Spleen (tissue), 11 donors: ENCODE results near the gene ATXN10. TPM values are rescaled to one million over a fixed set of nuclear protein-coding genes. Genes with fewer than 3 reads are reported as not detected.
"Not testable (repeated sequence)": the region's sequence is repeated elsewhere in the genome, so short reads cannot be mapped to it uniquely, and the experiment has no call there.

ENCODE experiments used
- DNase-seq: peaks from one replicate; pipeline ENCODE4 v3.0.0-alpha.2; 2020
- H3K27ac ChIP-seq, 8 donors: fragments of 200-600 bp; sonication (generic) in 7 of 8; 1 replicate in 4 of 8; 2 replicates in 4 of 8; pipeline versions ENCODE4 v1.5.0 to v1.8.0; 2016 to 2021; ENCODE audit warnings: inconsistent platforms in 4 of 8, mild to moderate bottlenecking in 4 of 8, moderate library complexity in 1 of 8
- H3K27me3 ChIP-seq, 7 donors: fragments of 200-600 bp; sonication (generic) in 6 of 7; replicated peaks in 1 of 7; 1 replicate in 4 of 7; 2 replicates in 3 of 7; pipeline versions ENCODE4 v1.5.0 to v1.8.0; 2016 to 2021; ENCODE audit warnings: inconsistent platforms in 3 of 7, mild to moderate bottlenecking in 1 of 7
- H3K36me3 ChIP-seq, 6 donors: fragments of 200-600 bp; sonication (generic) in 5 of 6; 1 replicate in 4 of 6; 2 replicates in 2 of 6; pipeline versions ENCODE4 v1.5.0 to v1.8.0; 2016 to 2021; ENCODE audit warnings: inconsistent platforms in 2 of 6
- H3K4me1 ChIP-seq, 6 donors: fragments of 200-600 bp; sonication (generic) in 5 of 6; 1 replicate in 3 of 6; 2 replicates in 3 of 6; pipeline versions ENCODE4 v1.5.0 to v1.8.0; 2016 to 2021; ENCODE audit warnings: inconsistent platforms in 3 of 6
- H3K4me3 ChIP-seq, 8 donors: fragments of 200-600 bp; sonication (generic) in 7 of 8; 1 replicate in 4 of 8; 2 replicates in 4 of 8; pipeline versions ENCODE4 v1.5.0 to v1.8.0; 2016 to 2021; ENCODE audit warnings: inconsistent platforms in 4 of 8, mild to moderate bottlenecking in 4 of 8, moderate library complexity in 2 of 8
- H3K9me3 ChIP-seq, 8 donors: fragments of 200-600 bp; sonication (generic) in 7 of 8; 1 replicate in 4 of 8; 2 replicates in 4 of 8; pipeline versions ENCODE4 v1.5.0 to v1.8.0; 2016 to 2021; ENCODE audit warnings: inconsistent platforms in 4 of 8
- CTCF ChIP-seq, 11 experiments: fragments of 200-600 bp in 7 of 11; fragments of 450-650 bp in 4 of 11; sonication (generic) in 4 of 11; IDR thresholded peaks in 8 of 11; conservative IDR thresholded peaks in 3 of 11; 1 replicate in 7 of 11; 2 replicates in 4 of 11; pipeline versions ENCODE4 v1.4.0 to v1.8.0; 2016 to 2021; ENCODE audit warnings: antibody characterized with exemption in 11 of 11, inconsistent platforms in 4 of 11, mild to moderate bottlenecking in 1 of 11
- POLR2A ChIP-seq, 3 donors: fragments of 450-650 bp; IDR thresholded peaks; one replicate each; pipeline ENCODE4 v1.5.1; 2017; ENCODE audit warnings: antibody characterized with exemption in 3 of 3, mild to moderate bottlenecking in 1 of 3
- POLR2AphosphoS5 ChIP-seq, 3 donors: sonication (generic); formaldehyde crosslinking; IDR thresholded peaks; one replicate each; pipeline ENCODE4 v1.5.1; 2017; ENCODE audit warnings: antibody characterized with exemption in 3 of 3
- WGBS, 5 donors: extraction: QIAGEN DNeasy Blood & Tissue Kit in 3 of 5; methylation state at CpG; one replicate each; pipeline versions ENCODE4 v1.1.5 to v1.1.7; 2013 to 2018; 5-methylcytosine and 5-hydroxymethylcytosine counted together
- intact Hi-C: fragments of 100-400 bp; cut with DNase I; formaldehyde crosslinking; loops from one replicate; pipeline ENCODE4 v1.15.0; 2023; ENCODE audit warnings: low total_unique reads
- polyA plus RNA-seq, 3 donors: library from polyadenylated mRNA; stranded (reverse); fragments of 200-250 nt; gene quantifications; one replicate each; pipeline ENCODE4 v1.2.1, GENCODE V29; 2013
- total RNA-seq, 7 donors: library from RNA; depleted of rRNA in 3 of 7; stranded (reverse); fragments of >200 nt in 3 of 7; fragmentation: NEBNext Ultra II Directional in 4 of 7; extraction: Animal tissue kit (Norgen Biotek cat#: 25700) in 4 of 7; gene quantifications; one replicate each; pipeline versions ENCODE4 v1.1.0 to v1.2.1, GENCODE V29; 2016 to 2021
- donor health status: healthy with polysubstance abuse.
- donor health status: DM: no; HTN: no; CAD: no; lungs with moderate emphysema.
- donor health status: DM: no; HTN: no; CAD: no.
- donor health status: Bipolar disorder and iron deficiency.
- donor health status: healthy.
- donor health status: DM: no; HTN: no; CAD: no.
- donor health status: DM: yes; HTN: yes; CAD: no.

The ATXN10 gene
- total and polyA plus RNA-seq, 10 donors, result 46.1 to 119 (median 84.6) TPM

- Histone ChIP-seq H3K4me3 (no peak overlapping the region), H3K9me3 (no peaks in the 10 kb centered on the region), H3K27ac (no peak overlapping the region), H3K4me1 (peaks cover 0 to 14% (median 11%) of the 10 kb centered on the region in 6 donors), H3K36me3 (peaks cover 0 to 86% (median 13%) of the 10 kb centered on the region in 6 donors), H3K27me3 (no peaks in the 10 kb centered on the region)
- no peak for TF ChIP-seq CTCF (IDR thresholded peaks at IDR 0.05 in 8 of 11, conservative IDR thresholded peaks at IDR 0.05 in 3 of 11)
- no peak for TF ChIP-seq POLR2AphosphoS5 (IDR thresholded peaks at IDR 0.05)
- WGBS, 5 donors, result 83 to 95% (median 91%) methylated on average over 2 of the region's 2 CpGs
- intact Hi-C loops, result no loop called here
- no peak for DNase-seq
Observed at GRCh38 chr22:45708145-45708544, 36.5 kb downstream of the ATXN10 start.

GRCh38 chr22:45709060-45709739 is 37.6 kb downstream of the ATXN10 start:
- H3K27ac ChIP-seq, result peak overlapping the region in 3 of 8 donors; percentile 7 to 14 (median 8)
- no peak overlapping the region for H3K4me3 ChIP-seq
- H3K9me3 ChIP-seq, result no peaks in the 10 kb centered on the region
- intact Hi-C loops, result no loop called here
- DNase-seq, result no peak
- WGBS, 5 donors, result 67 to 76% (median 73%) methylated on average over 5 of the region's 5 CpGs
- TF ChIP-seq POLR2A (IDR thresholded peaks at IDR 0.05) (no peak), CTCF (IDR thresholded peaks at IDR 0.05 in 8 of 11, conservative IDR thresholded peaks at IDR 0.05 in 3 of 11) (no peak), POLR2AphosphoS5 (IDR thresholded peaks at IDR 0.05) (peak in 1 of 3 donors; percentile 33)
- H3K4me1 ChIP-seq, result peaks cover 0 to 14% (median 11%) of the 10 kb centered on the region in 6 donors
- peaks cover 0 to 83% (median 6%) of the 10 kb centered on the region in 6 donors for H3K36me3 ChIP-seq
- no peaks in the 10 kb centered on the region for H3K27me3 ChIP-seq

GRCh38 chr22:45709866-45710265 is 38.2 kb downstream of the ATXN10 start:
- H3K27me3 ChIP-seq, result no peaks in the 10 kb centered on the region
- intact Hi-C loops, result no loop called here
- H3K9me3 ChIP-seq, result no peaks in the 10 kb centered on the region
- peaks cover 0 to 14% (median 11%) of the 10 kb centered on the region in 6 donors for H3K4me1 ChIP-seq
- H3K4me3 ChIP-seq, result no peak overlapping the region
- TF ChIP-seq POLR2AphosphoS5 (IDR thresholded peaks at IDR 0.05) (no peak), POLR2A (IDR thresholded peaks at IDR 0.05) (no peak), CTCF (IDR thresholded peaks at IDR 0.05 in 8 of 11, conservative IDR thresholded peaks at IDR 0.05 in 3 of 11) (no peak)
- H3K36me3 ChIP-seq, result peaks cover 0 to 83% (median 6%) of the 10 kb centered on the region in 6 donors
- peak overlapping the region in 3 of 8 donors; percentile 7 to 14 (median 8) for H3K27ac ChIP-seq
- 76 to 89% (median 82%) methylated on average over 2 of the region's 2 CpGs for WGBS, 5 donors
- DNase-seq, result no peak

GRCh38 chr22:45710469-45710868 is 38.8 kb downstream of the ATXN10 start:
- Histone ChIP-seq H3K4me3 (no peak overlapping the region), H3K27ac (no peak overlapping the region), H3K36me3 (peaks cover 0 to 83% (median 5%) of the 10 kb centered on the region in 6 donors), H3K27me3 (no peaks in the 10 kb centered on the region), H3K4me1 (peaks cover 0 to 14% (median 11%) of the 10 kb centered on the region in 6 donors), H3K9me3 (no peaks in the 10 kb centered on the region)
- no peak for DNase-seq
- TF ChIP-seq POLR2A (IDR thresholded peaks at IDR 0.05) (no peak), CTCF (IDR thresholded peaks at IDR 0.05 in 8 of 11, conservative IDR thresholded peaks at IDR 0.05 in 3 of 11) (no peak), POLR2AphosphoS5 (IDR thresholded peaks at IDR 0.05) (no peak)
- intact Hi-C loops, result no loop called here
- WGBS, 5 donors, result 83 to 92% (median 88%) methylated on average over 3 of the region's 3 CpGs

GRCh38 chr22:45714390-45714789 is 42.8 kb downstream of the ATXN10 start:
- H3K27ac ChIP-seq, DNase-seq, H3K27me3 ChIP-seq, intact Hi-C loops, H3K4me3 ChIP-seq, H3K9me3 ChIP-seq, H3K4me1 ChIP-seq: not testable (repeated sequence)
- WGBS, 5 donors, result 96 to 99% (median 97%) methylated on average over 4 of the region's 4 CpGs
- H3K36me3 ChIP-seq, result peaks cover 0 to 80% (median 0%) of the 10 kb centered on the region in 6 donors
